Mesenchymal stem cell (in vitro differentiated cells and primary cell): ENCODE measurements around the gene PLXNB3.
A peak's percentile ranks its signal among the peaks of the same experiment; 100 is the strongest.

ENCODE experiments used
- DNase-seq: peaks from one replicate; pipeline ENCODE4 v3.0.0-alpha.2; 2013
- H2AFZ ChIP-seq: one replicate; pipeline ENCODE4 v1.6.1; 2013; ENCODE audit warnings: low read depth, mild to moderate bottlenecking, control low read depth, inconsistent platforms, low read length, moderate library complexity
- H2AK5ac ChIP-seq: 2 replicates; pipeline ENCODE4 v1.6.1; 2013; ENCODE audit warnings: low read length, moderate library complexity, mild to moderate bottlenecking, inconsistent platforms; ENCODE audit not compliant: severe bottlenecking
- H2BK120ac ChIP-seq: one replicate; pipeline ENCODE4 v1.6.1; 2013; ENCODE audit warnings: low read depth, mild to moderate bottlenecking, inconsistent platforms, low read length, moderate library complexity
- H2BK12ac ChIP-seq, 2 experiments: one replicate each; pipeline ENCODE4 v1.6.1; 2013; ENCODE audit warnings: inconsistent platforms in 2 of 2, low read length in 2 of 2, mild to moderate bottlenecking in 2 of 2, moderate library complexity in 2 of 2, control low read depth in 1 of 2
- H2BK15ac ChIP-seq: one replicate; pipeline ENCODE4 v1.6.1; 2013; ENCODE audit warnings: mild to moderate bottlenecking, low read depth, inconsistent platforms; ENCODE audit not compliant: poor library complexity, severe bottlenecking
- H2BK5ac ChIP-seq: 2 replicates; pipeline ENCODE4 v1.6.1; 2013; ENCODE audit warnings: low read depth, mild to moderate bottlenecking, low read length, control low read depth, inconsistent platforms; ENCODE audit not compliant: poor library complexity, severe bottlenecking
- H3K14ac ChIP-seq, 2 experiments: one replicate each; pipeline ENCODE4 v1.6.1; 2013; ENCODE audit warnings: inconsistent platforms in 2 of 2, low read length in 2 of 2, control low read depth in 1 of 2, mild to moderate bottlenecking in 1 of 2, moderate library complexity in 1 of 2
- H3K18ac ChIP-seq, 2 experiments: one replicate each; pipeline ENCODE4 v1.6.1; 2013; ENCODE audit warnings: inconsistent platforms in 2 of 2, low read length in 2 of 2, control low read depth in 1 of 2, low read depth in 1 of 2, mild to moderate bottlenecking in 1 of 2
- H3K23ac ChIP-seq, 2 experiments: one replicate each; pipeline ENCODE4 v1.6.1; 2013; ENCODE audit warnings: inconsistent platforms in 2 of 2, low read length in 2 of 2, mild to moderate bottlenecking in 2 of 2, moderate library complexity in 2 of 2, control low read depth in 1 of 2
- H3K27ac ChIP-seq: 2 replicates; pipeline ENCODE4 v1.5.1; 2013; ENCODE audit warnings: mild to moderate bottlenecking, moderate library complexity, low read length, control low read depth, inconsistent platforms; ENCODE audit not compliant: poor library complexity, severe bottlenecking
- H3K27me3 ChIP-seq, 2 experiments: 2 replicates each; pipeline versions ENCODE4 v1.6.1 to v1.7.0; 2013; ENCODE audit warnings: low read length in 2 of 2, mild to moderate bottlenecking in 2 of 2, moderate library complexity in 2 of 2, control low read depth in 1 of 2, inconsistent platforms in 1 of 2; ENCODE audit not compliant: control insufficient read depth in 1 of 2, insufficient read depth in 1 of 2
- H3K36me3 ChIP-seq, 2 experiments: 2 replicates each; pipeline versions ENCODE4 v1.6.1 to v1.7.0; 2013; ENCODE audit warnings: low read length in 2 of 2, control low read depth in 1 of 2, inconsistent platforms in 1 of 2, low read depth in 1 of 2, mild to moderate bottlenecking in 1 of 2; ENCODE audit not compliant: insufficient read depth in 2 of 2, control insufficient read depth in 1 of 2
- H3K4ac ChIP-seq, 2 experiments: one replicate each; pipeline ENCODE4 v1.6.1; 2013; ENCODE audit warnings: inconsistent platforms in 2 of 2, low read length in 2 of 2, mild to moderate bottlenecking in 2 of 2, moderate library complexity in 2 of 2, control low read depth in 1 of 2, low read depth in 1 of 2
- H3K4me1 ChIP-seq: 2 replicates; pipeline ENCODE4 v1.6.1; 2013; ENCODE audit warnings: low read depth, low read length, control low read depth; ENCODE audit not compliant: control insufficient read depth, insufficient read depth
- H3K4me2 ChIP-seq: 2 replicates; pipeline ENCODE4 v1.6.1; 2013; ENCODE audit warnings: low read length, mild to moderate bottlenecking, inconsistent platforms; ENCODE audit not compliant: poor library complexity, severe bottlenecking
- H3K4me3 ChIP-seq, 2 experiments: 2 replicates each; pipeline versions ENCODE4 v1.5.1 to v1.7.0; 2013; ENCODE audit warnings: low read length in 2 of 2, mild to moderate bottlenecking in 2 of 2, control low read depth in 1 of 2, low read depth in 1 of 2; ENCODE audit not compliant: insufficient read depth in 1 of 2
- H3K79me1 ChIP-seq: replicated peaks from 2 replicates; pipeline ENCODE4 v1.6.1; 2013; ENCODE audit warnings: mild to moderate bottlenecking, control low read depth, low read length, inconsistent platforms; ENCODE audit not compliant: poor library complexity, severe bottlenecking
- H3K9ac ChIP-seq: 2 replicates; pipeline ENCODE4 v1.7.0; 2013; ENCODE audit warnings: mild to moderate bottlenecking, low read length, moderate library complexity
- H3K9me3 ChIP-seq: 2 replicates; pipeline ENCODE4 v1.7.0; 2013; ENCODE audit warnings: mild to moderate bottlenecking, low read length; ENCODE audit not compliant: control insufficient read depth
- H4K8ac ChIP-seq: one replicate; pipeline ENCODE4 v1.6.1; 2013; ENCODE audit warnings: inconsistent platforms, mild to moderate bottlenecking, low read length, moderate library complexity
- H4K91ac ChIP-seq: one replicate; pipeline ENCODE4 v1.6.1; 2013; ENCODE audit warnings: mild to moderate bottlenecking, low read length, inconsistent platforms
- WGBS: methylation state at CpG from one replicate; pipeline ENCODE4 v1.1.7; 2013; ENCODE audit warnings: mixed read lengths; 5-methylcytosine and 5-hydroxymethylcytosine counted together

PLXNB3 gene

DNA sequence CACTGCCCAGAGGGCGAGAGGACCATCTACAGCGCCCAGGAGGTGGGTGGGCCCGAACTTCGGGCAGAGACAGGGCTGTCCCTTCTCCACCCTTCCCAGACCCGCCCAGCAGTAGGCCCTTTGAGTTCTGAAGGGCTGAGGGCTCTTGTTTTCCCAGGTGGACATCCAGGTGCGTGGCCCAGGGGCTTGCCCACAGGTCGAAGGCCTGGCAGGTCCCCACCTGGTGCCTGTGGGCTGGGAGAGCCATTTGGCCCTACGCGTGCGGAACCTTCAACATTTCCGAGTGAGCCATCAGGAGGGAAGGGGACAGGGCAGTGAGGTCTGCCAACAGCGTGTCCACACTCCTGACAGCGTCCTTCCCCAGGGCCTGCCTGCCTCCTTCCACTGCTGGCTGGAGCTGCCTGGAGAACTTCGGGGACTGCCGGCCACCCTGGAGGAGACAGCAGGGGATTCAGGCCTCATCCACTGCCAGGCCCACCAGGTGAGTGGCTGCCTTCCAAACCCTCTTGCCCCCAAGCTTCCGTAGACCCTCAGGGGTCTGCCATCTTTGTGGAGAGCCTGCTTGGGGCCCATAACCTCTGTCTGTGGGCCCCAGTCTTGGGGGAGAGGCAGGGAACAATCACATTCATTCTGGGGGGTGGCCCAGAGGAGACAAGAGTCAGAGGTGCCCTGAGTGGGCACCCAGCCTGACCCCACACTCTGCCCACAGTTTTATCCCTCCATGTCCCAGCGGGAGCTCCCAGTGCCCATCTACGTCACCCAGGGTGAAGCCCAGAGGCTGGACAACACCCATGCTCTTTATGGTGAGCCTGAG is 6.8 kb downstream of the PLXNB3 start:
- no peak overlapping the region for H2BK15ac ChIP-seq
- H3K4me3 ChIP-seq, result no peak overlapping the region
- H2BK5ac ChIP-seq, result no peak overlapping the region
- no peak overlapping the region for H3K23ac ChIP-seq
- no peaks in the 10 kb centered on the region for H3K9me3 ChIP-seq
- H2AK5ac ChIP-seq, result no peak overlapping the region
- H3K27ac ChIP-seq, result no peak overlapping the region
- H3K4me1 ChIP-seq, result peaks cover 13% of the 10 kb centered on the region
- no peak for DNase-seq
- no peaks in the 10 kb centered on the region for H3K27me3 ChIP-seq
- no peak overlapping the region for H3K14ac ChIP-seq
- no peak overlapping the region for H3K18ac ChIP-seq
- peaks cover 6 to 90% of the 10 kb centered on the region in 2 experiments for H3K36me3 ChIP-seq
- H3K4ac ChIP-seq, result no peak overlapping the region
- peaks cover 2% of the 10 kb centered on the region for H3K79me1 ChIP-seq
- H2BK120ac ChIP-seq, result no peak overlapping the region
- H4K91ac ChIP-seq, result no peak overlapping the region
- 95% methylated on average over 7 of the region's 18 CpGs for WGBS
- H2BK12ac ChIP-seq, result no peak overlapping the region
- H3K4me2 ChIP-seq, result no peak overlapping the region
- H2AFZ ChIP-seq, result no peak overlapping the region
- no peak overlapping the region for H3K9ac ChIP-seq
- no peak overlapping the region for H4K8ac ChIP-seq

DNA sequence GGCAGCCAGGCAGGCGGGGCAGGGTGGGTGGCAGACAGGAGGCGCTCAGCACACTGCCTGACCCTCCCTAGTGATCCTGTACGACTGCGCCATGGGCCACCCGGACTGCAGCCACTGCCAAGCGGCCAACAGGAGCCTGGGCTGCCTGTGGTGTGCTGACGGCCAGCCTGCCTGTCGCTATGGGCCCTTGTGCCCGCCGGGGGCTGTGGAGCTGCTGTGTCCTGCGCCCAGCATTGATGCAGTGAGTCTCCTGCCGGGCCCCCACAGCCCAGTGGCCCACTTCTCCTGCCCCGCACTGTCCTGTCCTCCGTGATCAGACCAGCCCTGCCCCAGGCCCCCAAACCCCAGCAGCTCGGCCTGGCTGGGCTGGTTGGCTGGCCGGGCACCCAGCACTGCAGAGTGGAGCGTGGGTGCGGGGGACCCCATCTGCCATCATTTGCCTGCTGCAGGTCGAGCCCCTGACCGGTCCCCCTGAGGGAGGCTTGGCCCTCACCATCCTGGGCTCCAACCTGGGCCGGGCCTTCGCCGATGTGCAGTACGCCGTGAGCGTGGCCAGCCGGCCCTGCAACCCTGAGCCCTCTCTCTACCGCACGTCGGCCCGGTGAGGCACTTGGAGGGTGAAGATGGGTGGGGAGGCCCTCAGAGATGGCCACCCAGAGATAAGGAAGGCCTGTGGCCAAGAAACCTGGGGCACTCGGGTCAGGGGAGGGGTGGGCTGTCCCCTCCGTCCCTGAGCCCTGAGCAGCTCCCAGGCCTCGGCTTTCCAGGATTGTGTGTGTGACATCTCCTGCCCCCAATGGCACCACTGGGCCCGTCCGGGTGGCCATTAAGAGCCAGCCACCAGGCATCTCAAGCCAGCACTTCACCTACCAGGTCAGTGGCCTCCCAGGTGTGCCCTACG is 7.6 kb downstream of the PLXNB3 start:
- Histone ChIP-seq H2AFZ (no peak overlapping the region), H3K4ac (no peak overlapping the region), H3K27ac (no peak overlapping the region), H3K4me3 (no peak overlapping the region), H4K91ac (no peak overlapping the region), H2BK12ac (no peak overlapping the region), H4K8ac (no peak overlapping the region), H3K9ac (no peak overlapping the region), H3K14ac (no peak overlapping the region), H2BK15ac (no peak overlapping the region), H3K23ac (no peak overlapping the region), H2BK5ac (no peak overlapping the region), H3K4me2 (no peak overlapping the region), H3K36me3 (peaks cover 6 to 96% of the 10 kb centered on the region in 2 experiments), H2AK5ac (no peak overlapping the region), H3K4me1 (peaks cover 7% of the 10 kb centered on the region), H2BK120ac (no peak overlapping the region), H3K79me1 (peaks cover 2% of the 10 kb centered on the region), H3K27me3 (no peaks in the 10 kb centered on the region), H3K9me3 (no peaks in the 10 kb centered on the region), H3K18ac (peak overlapping the region in 1 of 2 experiments; percentile 0)
- 88% methylated on average over 17 of the region's 37 CpGs for WGBS
- no peak for DNase-seq

DNA sequence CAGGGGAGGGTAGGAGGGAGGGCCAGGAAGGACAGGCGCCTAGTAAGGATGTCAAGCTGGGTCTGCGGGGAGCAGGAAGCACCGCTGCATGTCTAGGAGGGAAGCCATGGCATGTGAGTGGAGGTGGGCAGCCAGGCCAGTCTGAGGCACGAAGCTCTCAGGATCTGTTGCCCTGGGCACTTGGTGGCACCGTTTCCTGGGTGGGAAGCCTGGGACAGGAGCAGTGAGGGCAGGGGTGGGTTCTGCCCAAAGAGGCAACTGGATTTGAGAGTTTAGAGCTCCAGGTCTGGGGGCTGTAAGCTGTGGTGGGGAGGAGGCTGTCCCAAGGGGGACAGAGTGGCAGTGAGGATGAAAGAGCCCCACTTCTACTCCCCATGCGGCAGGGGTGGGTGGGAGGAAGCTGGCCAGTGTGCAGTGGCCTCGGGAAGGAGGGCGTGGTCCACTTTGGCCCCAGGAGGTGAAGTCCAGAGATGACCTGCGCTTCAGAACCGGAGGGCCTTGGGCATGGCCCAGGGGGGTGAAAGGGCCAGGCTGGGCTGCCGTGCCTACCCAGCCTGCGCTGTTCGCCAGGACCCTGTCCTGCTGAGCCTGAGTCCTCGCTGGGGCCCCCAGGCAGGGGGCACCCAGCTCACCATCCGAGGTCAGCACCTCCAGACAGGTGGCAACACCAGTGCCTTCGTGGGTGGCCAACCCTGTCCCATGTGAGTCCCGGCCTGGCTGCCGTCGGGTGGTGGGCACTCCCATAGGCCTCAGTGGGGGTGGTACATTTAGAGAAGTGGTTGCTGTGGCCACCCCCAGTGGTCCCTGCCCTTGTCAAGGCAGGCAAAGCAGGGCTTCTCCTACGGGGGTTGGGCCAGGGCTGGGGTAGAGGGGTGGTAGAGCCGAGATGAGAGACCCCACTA is 8.5 kb downstream of the PLXNB3 start:
- DNase-seq, result no peak
- H3K4me2 ChIP-seq, result no peak overlapping the region
- peak overlapping the region in 1 of 2 experiments; percentile 0 for H3K18ac ChIP-seq
- H3K14ac ChIP-seq, result no peak overlapping the region
- peaks cover 2% of the 10 kb centered on the region for H3K79me1 ChIP-seq
- no peak overlapping the region for H3K27ac ChIP-seq
- no peak overlapping the region for H2AFZ ChIP-seq
- H3K4me1 ChIP-seq, result peaks cover 1% of the 10 kb centered on the region
- no peak overlapping the region for H2AK5ac ChIP-seq
- H3K9me3 ChIP-seq, result no peaks in the 10 kb centered on the region
- no peak overlapping the region for H3K23ac ChIP-seq
- H2BK120ac ChIP-seq, result no peak overlapping the region
- H4K91ac ChIP-seq, result no peak overlapping the region
- H4K8ac ChIP-seq, result no peak overlapping the region
- WGBS, result 84% methylated on average over 15 of the region's 21 CpGs
- no peak overlapping the region for H2BK5ac ChIP-seq
- H2BK12ac ChIP-seq, result no peak overlapping the region
- H3K36me3 ChIP-seq, result peaks cover 6 to 97% of the 10 kb centered on the region in 2 experiments
- H3K9ac ChIP-seq, result no peak overlapping the region
- H3K4me3 ChIP-seq, result no peak overlapping the region
- H3K4ac ChIP-seq, result no peak overlapping the region
- H2BK15ac ChIP-seq, result no peak overlapping the region
- no peaks in the 10 kb centered on the region for H3K27me3 ChIP-seq
